ENCODE data around the gene PFKFB4. TPM values are rescaled to one million over a fixed set of nuclear protein-coding genes. Genes with fewer than 3 reads are reported as not detected.

Gene PFKFB4
- total and polyA plus RNA-seq, 10 of the 15 experiments (the other 5 are each of a cell fraction or from before 2014, with no cell fraction given): 0.37 to 89.1 (median 5.2) TPM

GRCh38 chr3:48600711-48601621, 44.4 kb upstream of the PFKFB4 start (continued):
- TF ChIP-seq ZBTB40 (IDR thresholded peaks at IDR 0.05; ENCODE audit: borderline replicate concordance) (no peak), ATF7 (IDR thresholded peaks at IDR 0.05; ENCODE audit: low read depth) (no peak), CHD4 (IDR thresholded peaks at IDR 0.05) (no peak), HSF1 (IDR thresholded peaks at IDR 0.05; ENCODE audit: low read depth, low read length) (no peak), KAT2A (conservative IDR thresholded peaks at IDR 0.05; ENCODE audit: control insufficient read depth, low read depth, low read length) (no peak), ZNF207 (IDR thresholded peaks at IDR 0.05; ENCODE audit: borderline replicate concordance) (no peak)
